Panc1 (cell line): ENCODE data around the gene NPC1L1. TPM values are rescaled to one million over a fixed set of nuclear protein-coding genes. Genes with fewer than 3 reads are reported as not detected.

Experiments used
- ATAC-seq: fragments of 200-7000 bp; cut with Tn5 transposase; 2 replicates; pipeline ENCODE4 v1.9.1; 2020; ENCODE audit warnings: mild to moderate bottlenecking, moderate library complexity
- BruUV-seq: library from RNA; stranded (reverse); fragments of 400-500 nt; replicated peaks from 2 replicates; lab custom pipeline; 2021; lab: Mats Ljungman, UMichigan
- CTCF ChIA-PET: fragments of 300-600 bp; sonication (Branson Sonifier 250); formaldehyde crosslinking; loops from one replicate; lab custom pipeline; 2022; ENCODE audit warnings: antibody characterized with exemption; lab: Charles Lee
- POLR2A ChIA-PET: fragments of 300-600 bp; sonication (Branson Sonifier 250); formaldehyde crosslinking; loops from one replicate; lab custom pipeline; 2022; ENCODE audit warnings: antibody characterized with exemption; lab: Charles Lee
- DNase-seq: peaks from one replicate; pipeline ENCODE4 v3.0.0-alpha.2; 2010; ENCODE audit warnings: low read depth, low spot score
- H3K27ac ChIP-seq: 2 replicates; pipeline ENCODE4 v1.5.1; 2011; ENCODE audit warnings: mild to moderate bottlenecking, low read length, inconsistent platforms
- H3K27me3 ChIP-seq: fragments of 200-500 bp; sonication (Bioruptor generic); 2 replicates; pipeline ENCODE4 v1.6.0; 2014; ENCODE audit warnings: low read length, inconsistent platforms; ENCODE audit not compliant: control insufficient read depth, insufficient read depth
- H3K36me3 ChIP-seq: fragments of 200-500 bp; sonication (Bioruptor generic); 2 replicates; pipeline ENCODE4 v1.5.1; 2014; ENCODE audit warnings: inconsistent platforms, mild to moderate bottlenecking, low read length, moderate library complexity; ENCODE audit not compliant: control insufficient read depth, insufficient read depth
- H3K4me1 ChIP-seq: 2 replicates; pipeline ENCODE4 v1.5.1; 2011; ENCODE audit warnings: inconsistent platforms, mild to moderate bottlenecking, low read length, moderate library complexity; ENCODE audit not compliant: control insufficient read depth, insufficient read depth
- H3K4me3 ChIP-seq, 2 experiments: 2 replicates each; pipeline ENCODE4 v1.5.1; 2011 to 2012; ENCODE audit warnings: low read depth in 2 of 2, low read length in 2 of 2, mild to moderate bottlenecking in 2 of 2, inconsistent platforms in 1 of 2, moderate library complexity in 1 of 2
- H3K9me3 ChIP-seq: fragments of 200-500 bp; sonication (Bioruptor generic); 2 replicates; pipeline ENCODE4 v1.5.1; 2014; ENCODE audit warnings: low read depth, mild to moderate bottlenecking, inconsistent platforms, low read length, moderate library complexity; ENCODE audit not compliant: control insufficient read depth, insufficient read depth
- CTCF ChIP-seq: fragments of 450-650 bp; IDR thresholded peaks from 2 replicates; pipeline ENCODE4 v1.5.1; 2017; ENCODE audit warnings: mild to moderate bottlenecking
- POLR2AphosphoS5 ChIP-seq: IDR thresholded peaks from 2 replicates; pipeline ENCODE4 v1.6.1; 2012; ENCODE audit warnings: mild to moderate bottlenecking, low read depth, low read length, moderate library complexity
- REST ChIP-seq, 2 experiments: IDR thresholded peaks; 2 replicates each; pipeline ENCODE4 v1.6.1; 2011 to 2012; ENCODE audit warnings: low read depth in 2 of 2, control low read depth in 1 of 2, low read length in 1 of 2, mild to moderate bottlenecking in 1 of 2, moderate library complexity in 1 of 2; ENCODE audit not compliant: insufficient read depth in 1 of 2
- SIN3A ChIP-seq: IDR thresholded peaks from 2 replicates; pipeline ENCODE4 v1.6.1; 2012; ENCODE audit warnings: low read depth, mild to moderate bottlenecking, low read length, moderate library complexity, borderline replicate concordance; ENCODE audit not compliant: insufficient read depth
- TCF7L2 ChIP-seq: IDR thresholded peaks from 2 replicates; pipeline ENCODE4 v1.6.1; 2011; ENCODE audit warnings: mild to moderate bottlenecking, low read depth, low read length, inconsistent platforms
- in situ Hi-C: cut with HindIII; loops from 2 replicates; pipeline ENCODE4 v1.10.0; 2016; ENCODE audit warnings: low sequenced_read_pairs, low pct_unique_long_range_greater_than_20kb
- intact Hi-C: fragments of 100-400 bp; cut with micrococcal nuclease; formaldehyde crosslinking; loops from one replicate; pipeline ENCODE4 v1.10.0; 2022; ENCODE audit not compliant: unreplicated experiment
- total RNA-seq: library from RNA; stranded (reverse); gene quantifications from one replicate; pipeline ENCODE4 v1.2.1, GENCODE V29; 2021; ENCODE audit not compliant: unreplicated experiment

NPC1L1 gene
- total RNA-seq, 1 experiment from 2014 or later, result not detected

- in situ Hi-C loops, result no loop called here
- H3K36me3 ChIP-seq, result no peaks in the 10 kb centered on the region
- no peak for TF ChIP-seq POLR2AphosphoS5
- TF ChIP-seq REST (IDR thresholded peaks at IDR 0.05; ENCODE audit: insufficient read depth in 1 of 2, low read depth in 2 of 2, low read length in 1 of 2), result no peak
- no peak for TF ChIP-seq TCF7L2
- no peak for TF ChIP-seq CTCF
- TF ChIP-seq SIN3A, result no peak
- H3K27me3 ChIP-seq, result no peaks in the 10 kb centered on the region; the same call in 1 of the 2 replicates
- CTCF ChIA-PET, result no interaction called here
- no peaks in the 10 kb centered on the region for H3K9me3 ChIP-seq
- no peak overlapping the region for H3K27ac ChIP-seq
- POLR2A ChIA-PET, result no interaction called here
- peaks cover under 1% of the 10 kb centered on the region; the same call in 1 of the 2 replicates for H3K4me1 ChIP-seq
- no peak overlapping the region for H3K4me3 ChIP-seq
- no peak for DNase-seq
- BruUV-seq, result no TSS peak
- ATAC-seq, result no peak
- intact Hi-C loops, result no loop called here
Observed at GRCh38 chr7:44496385-44496784, 44.7 kb downstream of the NPC1L1 start.

- Histone ChIP-seq H3K4me3 (no peak overlapping the region), H3K27me3 (no peaks in the 10 kb centered on the region; the same call in 1 of the 2 replicates), H3K4me1 (peaks cover 4% of the 10 kb centered on the region; the same call in 1 of the 2 replicates), H3K27ac (no peak overlapping the region), H3K9me3 (no peaks in the 10 kb centered on the region), H3K36me3 (no peaks in the 10 kb centered on the region)
- intact Hi-C loops, result loop anchor here (5.0 kb wide), 1 partner anchor 67 kb away; no protein-coding TSS in a partner anchor
- ChIA-PET POLR2A (no interaction called here), CTCF (no interaction called here)
- in situ Hi-C loops, result no loop called here
- BruUV-seq, result no TSS peak
- DNase-seq (no peak), ATAC-seq (no peak)
- TF ChIP-seq REST (IDR thresholded peaks at IDR 0.05; ENCODE audit: insufficient read depth in 1 of 2, low read depth in 2 of 2, low read length in 1 of 2) (no peak), POLR2AphosphoS5 (no peak), SIN3A (no peak), TCF7L2 (no peak), CTCF (no peak)
Observed at GRCh38 chr7:44494960-44495359, 46.2 kb downstream of the NPC1L1 start.
